RWPE2 (cell line): ENCODE results near the gene CDK14.

Experiments used
- ATAC-seq: fragments of 200-7000 bp; cut with Tn5 transposase; 3 replicates; pipeline ENCODE4 v1.9.1; 2021; ENCODE audit warnings: low read depth
- DNase-seq: peaks from one replicate; pipeline ENCODE4 v3.0.0-alpha.2; 2020; ENCODE audit warnings: low spot score
- H3K27ac ChIP-seq: fragments of 450-650 bp; 2 replicates; pipeline ENCODE4 v1.5.1; 2017; ENCODE audit warnings: mild to moderate bottlenecking; ENCODE audit not compliant: poor library complexity, severe bottlenecking
- H3K27me3 ChIP-seq: fragments of 250-450 bp; sonication (Bioruptor Pico); 2 replicates; pipeline ENCODE4 v1.5.1; 2021; ENCODE audit warnings: mild to moderate bottlenecking, moderate library complexity; ENCODE audit not compliant: insufficient read depth, poor library complexity, severe bottlenecking
- H3K36me3 ChIP-seq: fragments of 250-450 bp; sonication (Bioruptor Pico); 2 replicates; pipeline ENCODE4 v1.5.1; 2020; ENCODE audit warnings: low read depth, mild to moderate bottlenecking, moderate library complexity
- H3K4me1 ChIP-seq: fragments of 250-450 bp; sonication (Bioruptor Pico); 2 replicates; pipeline ENCODE4 v1.5.1; 2021; ENCODE audit warnings: mild to moderate bottlenecking, moderate library complexity; ENCODE audit not compliant: insufficient read depth, poor library complexity, severe bottlenecking
- H3K4me3 ChIP-seq: fragments of 250-450 bp; sonication (Bioruptor Pico); 2 replicates; pipeline ENCODE4 v1.5.1; 2021; ENCODE audit warnings: mild to moderate bottlenecking, moderate library complexity; ENCODE audit not compliant: severe bottlenecking
- H3K9me3 ChIP-seq: fragments of 250-450 bp; sonication (Bioruptor Pico); 2 replicates; pipeline ENCODE4 v1.5.1; 2021; ENCODE audit warnings: mild to moderate bottlenecking, moderate library complexity; ENCODE audit not compliant: severe bottlenecking
- TF ChIP-seq, protein P1 (sequence below): fragments of 450-650 bp; IDR thresholded peaks from one replicate; pipeline ENCODE4 v1.5.1; 2017; ENCODE audit warnings: mild to moderate bottlenecking, moderate library complexity; ENCODE audit not compliant: poor library complexity, severe bottlenecking

CDK14 gene

DNA sequence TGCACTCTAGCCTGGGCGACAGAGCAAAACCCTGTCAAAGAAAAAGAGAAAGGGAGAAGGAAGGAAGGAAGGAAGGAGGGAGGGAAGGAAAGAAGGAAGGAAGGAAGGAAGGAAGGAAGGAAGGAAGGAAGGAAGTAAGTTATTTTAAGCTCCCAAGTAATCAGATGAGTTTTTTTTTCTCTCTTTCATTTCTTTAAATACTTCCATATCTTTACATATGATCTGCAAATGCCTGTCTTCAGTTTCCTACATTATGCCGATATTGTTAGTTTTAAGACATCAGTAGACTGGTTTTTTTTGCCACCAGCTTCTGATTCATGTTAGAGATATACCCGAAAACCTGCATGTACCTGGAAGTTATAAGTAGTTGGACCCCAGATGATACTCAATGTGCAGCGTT is 495.5 kb downstream of the CDK14 start:
- Histone ChIP-seq H3K27ac (no peak overlapping the region), H3K4me3 (no peak overlapping the region), H3K27me3 (no peaks in the 10 kb centered on the region), H3K4me1 (no peaks in the 10 kb centered on the region), H3K36me3 (no peaks in the 10 kb centered on the region), H3K9me3 (no peaks in the 10 kb centered on the region)
- ATAC-seq = no peak
- DNase-seq = no peak
- TF ChIP-seq, protein P1, sequence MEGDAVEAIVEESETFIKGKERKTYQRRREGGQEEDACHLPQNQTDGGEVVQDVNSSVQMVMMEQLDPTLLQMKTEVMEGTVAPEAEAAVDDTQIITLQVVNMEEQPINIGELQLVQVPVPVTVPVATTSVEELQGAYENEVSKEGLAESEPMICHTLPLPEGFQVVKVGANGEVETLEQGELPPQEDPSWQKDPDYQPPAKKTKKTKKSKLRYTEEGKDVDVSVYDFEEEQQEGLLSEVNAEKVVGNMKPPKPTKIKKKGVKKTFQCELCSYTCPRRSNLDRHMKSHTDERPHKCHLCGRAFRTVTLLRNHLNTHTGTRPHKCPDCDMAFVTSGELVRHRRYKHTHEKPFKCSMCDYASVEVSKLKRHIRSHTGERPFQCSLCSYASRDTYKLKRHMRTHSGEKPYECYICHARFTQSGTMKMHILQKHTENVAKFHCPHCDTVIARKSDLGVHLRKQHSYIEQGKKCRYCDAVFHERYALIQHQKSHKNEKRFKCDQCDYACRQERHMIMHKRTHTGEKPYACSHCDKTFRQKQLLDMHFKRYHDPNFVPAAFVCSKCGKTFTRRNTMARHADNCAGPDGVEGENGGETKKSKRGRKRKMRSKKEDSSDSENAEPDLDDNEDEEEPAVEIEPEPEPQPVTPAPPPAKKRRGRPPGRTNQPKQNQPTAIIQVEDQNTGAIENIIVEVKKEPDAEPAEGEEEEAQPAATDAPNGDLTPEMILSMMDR = no peak

DNA sequence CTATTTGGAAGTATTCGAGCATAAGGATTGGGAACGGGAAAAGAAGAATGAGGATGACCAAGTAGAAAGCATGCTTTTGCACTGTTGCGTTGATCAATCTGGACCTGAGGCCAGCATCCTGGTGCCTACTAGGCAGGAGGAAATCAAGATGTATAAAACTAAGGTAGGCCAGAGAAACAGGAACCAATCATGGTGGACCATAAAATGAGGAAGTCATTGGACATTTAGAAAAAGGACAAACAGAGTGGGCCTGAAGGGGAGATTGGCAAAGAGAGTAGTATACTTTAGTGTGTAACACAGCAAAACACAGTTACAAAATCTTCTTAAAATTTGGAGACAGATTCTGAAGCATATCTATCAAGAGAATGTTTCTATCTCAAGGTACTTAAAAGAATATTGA is 497.1 kb downstream of the CDK14 start:
- H3K27me3 ChIP-seq = no peaks in the 10 kb centered on the region
- H3K4me1 ChIP-seq = no peaks in the 10 kb centered on the region
- DNase-seq (no peak), ATAC-seq (no peak)
- H3K36me3 ChIP-seq = no peaks in the 10 kb centered on the region
- H3K27ac ChIP-seq = no peak overlapping the region
- H3K4me3 ChIP-seq = no peak overlapping the region
- no peaks in the 10 kb centered on the region for H3K9me3 ChIP-seq
- TF ChIP-seq, protein P1 = no peak

DNA sequence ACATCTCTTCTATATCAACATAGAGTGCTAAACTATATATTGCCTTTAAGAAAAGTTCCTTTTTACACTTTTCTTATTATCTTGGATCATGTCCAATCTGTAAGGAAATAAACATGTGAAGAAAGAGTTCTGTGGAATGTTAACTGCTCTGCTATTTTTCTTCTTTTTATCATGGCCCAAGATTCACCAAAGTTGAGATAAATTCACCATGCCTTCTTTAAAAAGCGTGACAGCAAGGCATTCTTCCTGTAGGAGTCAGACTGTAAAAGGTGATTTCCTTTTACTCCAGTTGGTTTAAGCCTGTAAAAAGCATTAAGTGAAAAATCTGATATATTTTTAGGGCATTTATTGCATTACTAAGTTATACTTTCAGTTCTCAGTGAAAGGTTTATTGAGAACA is 502.4 kb downstream of the CDK14 start:
- H3K27me3 ChIP-seq = no peaks in the 10 kb centered on the region
- TF ChIP-seq, protein P1 = no peak
- H3K4me3 ChIP-seq = no peak overlapping the region
- no peaks in the 10 kb centered on the region for H3K9me3 ChIP-seq
- no peak overlapping the region for H3K27ac ChIP-seq
- no peaks in the 10 kb centered on the region for H3K4me1 ChIP-seq
- DNase-seq (no peak), ATAC-seq (no peak)
- no peaks in the 10 kb centered on the region for H3K36me3 ChIP-seq

DNA sequence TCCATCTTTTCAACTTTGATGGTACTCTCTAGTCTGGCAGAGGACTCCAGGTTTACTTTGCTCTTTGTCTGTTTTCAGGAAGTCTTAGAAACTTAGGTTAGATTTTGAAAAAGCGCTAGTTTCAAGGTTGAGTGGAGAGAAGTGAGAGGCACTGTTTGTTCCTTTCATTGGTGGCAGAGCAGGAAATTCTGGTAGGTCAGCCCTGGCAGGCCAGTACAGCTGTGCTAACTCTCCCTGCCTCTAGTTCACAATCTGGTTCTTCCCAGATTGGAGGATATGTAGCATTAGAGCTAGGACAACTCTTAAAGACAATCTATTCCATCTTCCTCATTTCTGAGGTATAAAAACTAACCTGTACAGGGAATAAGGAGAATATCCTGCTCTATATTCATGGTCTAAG is 507.2 kb downstream of the CDK14 start:
- no peaks in the 10 kb centered on the region for H3K36me3 ChIP-seq

DNA sequence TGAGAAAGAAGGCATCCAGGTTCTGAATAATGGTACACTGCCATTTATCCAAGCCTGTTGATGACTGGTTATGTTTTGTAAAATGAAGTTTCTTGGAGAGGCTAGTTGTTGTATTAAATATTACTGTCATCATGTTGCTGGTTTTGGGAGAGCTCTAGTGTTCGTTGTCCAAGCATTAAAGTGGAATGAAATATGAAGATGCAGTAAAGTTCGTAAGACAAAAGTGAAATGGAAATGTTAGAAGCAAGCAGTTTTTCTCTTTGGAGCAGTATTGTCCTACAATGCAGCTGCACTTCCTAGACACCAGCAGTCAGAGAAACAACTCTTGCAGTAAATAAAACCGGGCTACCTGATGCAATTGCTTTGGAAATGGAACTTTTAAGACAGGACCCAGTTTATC is 511.3 kb downstream of the CDK14 start:
- Histone ChIP-seq H3K36me3 (peaks cover 7% of the 10 kb centered on the region; the same call in 1 of the 2 replicates), H3K9me3 (no peaks in the 10 kb centered on the region), H3K4me1 (no peaks in the 10 kb centered on the region), H3K4me3 (no peak overlapping the region), H3K27me3 (no peaks in the 10 kb centered on the region), H3K27ac (no peak overlapping the region)
- TF ChIP-seq, protein P1 = no peak
- ATAC-seq = no peak
- no peak for DNase-seq

More for the DNA sequence above, 507.2 kb downstream of the CDK14 start:
- no peaks in the 10 kb centered on the region for H3K27me3 ChIP-seq
- no peak overlapping the region for H3K27ac ChIP-seq
- H3K4me1 ChIP-seq = no peaks in the 10 kb centered on the region
- H3K9me3 ChIP-seq = no peaks in the 10 kb centered on the region
- TF ChIP-seq, protein P1 = no peak
- no peak overlapping the region for H3K4me3 ChIP-seq
- DNase-seq (no peak), ATAC-seq (no peak)
